ENCODE measurements around the gene UBE2Q1. TPM values are rescaled to one million over a fixed set of nuclear protein-coding genes. Genes with fewer than 3 reads are reported as not detected.

The UBE2Q1 gene
- total RNA-seq, 6 experiments from 2014 or later, result 23.6 to 48.6 (median 33.1) TPM

- intact Hi-C loops (cut with DNase I), result loop anchor here in 1 of 2 donors (10.0 kb wide), 1 partner anchor 322 kb away; no protein-coding TSS in a partner anchor
- no peak for ATAC-seq
- Histone ChIP-seq H3K27me3 (no peaks in the 10 kb centered on the region), H3K4me3 (no peak overlapping the region), H3K9me3 (no peaks in the 10 kb centered on the region), H3K36me3 (no peaks in the 10 kb centered on the region), H3K4me1 (no peaks in the 10 kb centered on the region), H3K27ac (no peak overlapping the region)
- TF ChIP-seq CTCF (IDR thresholded peaks at IDR 0.05) (no peak), POLR2A (IDR thresholded peaks at IDR 0.05) (no peak)
- WGBS (ENCODE audit: insufficient coverage, low coverage, low lambda C conversion rate, missing lambda C conversion rate), result 80% methylated on average over 1 of the region's 3 CpGs
- DNase-seq, result no peak
Observed at GRCh38 chr1:154573168-154573510, 14.7 kb upstream of the UBE2Q1 start.

- H3K27ac ChIP-seq, result no peak overlapping the region
- no peak for DNase-seq
- no peak for ATAC-seq
- TF ChIP-seq CTCF (IDR thresholded peaks at IDR 0.05), result no peak
- no peak for TF ChIP-seq POLR2A (IDR thresholded peaks at IDR 0.05)
- H3K36me3 ChIP-seq, result no peaks in the 10 kb centered on the region
- H3K9me3 ChIP-seq, result no peaks in the 10 kb centered on the region
- whole genome bisulfite sequencing (ENCODE audit: insufficient coverage, low coverage, low lambda C conversion rate, missing lambda C conversion rate), result 40% methylated on average over 2 of the region's 10 CpGs
- no peaks in the 10 kb centered on the region for H3K27me3 ChIP-seq
- H3K4me3 ChIP-seq, result no peak overlapping the region
- H3K4me1 ChIP-seq, result peaks cover 0 to 4% (median 0%) of the 10 kb centered on the region in 4 donors
- intact Hi-C loops (cut with DNase I), result loop anchor here in 1 of 2 donors (10.0 kb wide), 1 partner anchor 322 kb away; no protein-coding TSS in a partner anchor
Observed at GRCh38 chr1:154572468-154573167, 14.2 kb upstream of the UBE2Q1 start.

- WGBS (ENCODE audit: insufficient coverage, low coverage, low lambda C conversion rate, missing lambda C conversion rate), result 100% methylated on average over 2 of the region's 29 CpGs
- Histone ChIP-seq H3K9me3 (no peaks in the 10 kb centered on the region), H3K36me3 (no peaks in the 10 kb centered on the region), H3K4me3 (no peak overlapping the region), H3K4me1 (peaks cover 0 to 6% (median 0%) of the 10 kb centered on the region in 4 donors), H3K27ac (no peak overlapping the region), H3K27me3 (no peaks in the 10 kb centered on the region)
- intact Hi-C loops (cut with DNase I), result loop anchor here in 1 of 2 donors (10.0 kb wide), 1 partner anchor 323 kb away; no protein-coding TSS in a partner anchor
- DNase-seq (no peak), ATAC-seq (no peak)
- no peak for TF ChIP-seq POLR2A (IDR thresholded peaks at IDR 0.05)
- no peak for TF ChIP-seq CTCF (IDR thresholded peaks at IDR 0.05)
Observed at GRCh38 chr1:154571964-154572288, 13.5 kb upstream of the UBE2Q1 start.

- Histone ChIP-seq H3K36me3 (no peaks in the 10 kb centered on the region), H3K27me3 (no peaks in the 10 kb centered on the region), H3K27ac (no peak overlapping the region), H3K9me3 (no peaks in the 10 kb centered on the region), H3K4me1 (peaks cover 0 to 6% (median 0%) of the 10 kb centered on the region in 4 donors), H3K4me3 (no peak overlapping the region)
- 96% methylated on average over 16 of the region's 59 CpGs for WGBS (ENCODE audit: insufficient coverage, low coverage, low lambda C conversion rate, missing lambda C conversion rate)
- intact Hi-C loops (cut with DNase I), result loop anchor here in 1 of 2 donors (10.0 kb wide), 1 partner anchor 323 kb away; no protein-coding TSS in a partner anchor
- ATAC-seq (no peak), DNase-seq (no peak)
- no peak for TF ChIP-seq POLR2A (IDR thresholded peaks at IDR 0.05)
- no peak for TF ChIP-seq CTCF (IDR thresholded peaks at IDR 0.05)
Observed at GRCh38 chr1:154571244-154571963, 12.9 kb upstream of the UBE2Q1 start.
